Right renal cortex interstitium (tissue), 3 donors: ENCODE measurements around the gene TRPM3. TPM values are rescaled to one million over a fixed set of nuclear protein-coding genes. Genes with fewer than 3 reads are reported as not detected.

Experiments
- DNase-seq, 3 donors: peaks; one replicate each; pipeline ENCODE4 v3.0.0-alpha.2; 2013; ENCODE audit warnings: low read depth in 3 of 3, low spot score in 2 of 3
- polyA plus RNA-seq, 3 donors: library from polyadenylated mRNA; unstranded; fragments of 120-200 nt; gene quantifications; one replicate each; pipeline ENCODE4 v1.2.1, GENCODE V29; 2013; ENCODE audit not compliant: insufficient read length in 3 of 3

Gene TRPM3
- polyA plus RNA-seq, 3 donors: 13.0 to 16.3 (median 15.9) TPM

DNA sequence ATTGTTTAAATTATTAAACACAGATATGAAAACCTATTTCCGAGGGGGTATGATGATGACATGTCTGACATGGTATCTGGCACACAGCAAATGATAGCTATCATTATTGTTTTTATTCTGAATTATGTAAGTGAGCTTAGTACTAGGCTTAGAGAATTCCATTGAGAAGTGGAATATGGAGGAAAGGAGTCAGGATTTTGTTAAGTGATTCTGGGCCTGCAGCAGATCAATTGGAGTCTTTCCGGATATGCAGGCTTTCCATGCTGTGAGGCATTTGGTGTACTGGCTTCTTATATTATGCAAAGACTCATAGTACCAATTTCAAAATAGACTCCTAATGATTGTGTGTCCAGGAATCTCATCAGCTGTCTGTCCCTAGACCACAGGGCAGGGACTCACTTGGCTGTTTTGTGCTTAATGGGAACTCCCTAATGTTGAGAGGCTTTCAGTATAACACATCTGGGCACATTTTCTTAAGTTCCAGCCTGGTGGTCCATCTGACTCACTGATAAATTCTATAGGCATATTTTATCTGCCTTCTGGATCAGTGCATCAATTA, 527.0 kb downstream of the TRPM3 start:
- no peak for DNase-seq

DNA sequence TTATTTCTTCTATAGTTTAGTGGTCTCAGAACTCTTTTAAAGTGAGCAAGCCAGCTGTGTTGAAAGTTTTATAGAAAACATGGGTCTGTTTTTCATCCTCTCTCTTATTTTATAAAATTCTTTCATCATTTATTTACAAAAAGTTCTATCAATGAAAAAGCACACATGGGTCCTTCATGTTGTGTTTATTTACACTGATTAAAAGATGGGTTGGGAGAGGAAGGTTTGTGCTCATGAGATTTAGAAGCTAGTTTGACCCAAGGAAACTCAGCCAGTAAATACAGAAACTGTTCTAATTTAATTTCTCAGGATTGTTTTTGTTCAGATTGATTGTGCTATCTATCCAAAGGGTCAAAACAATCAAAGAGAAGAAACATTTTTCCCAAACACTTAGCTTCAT, 528.2 kb downstream of the TRPM3 start:
- no peak for DNase-seq

DNA sequence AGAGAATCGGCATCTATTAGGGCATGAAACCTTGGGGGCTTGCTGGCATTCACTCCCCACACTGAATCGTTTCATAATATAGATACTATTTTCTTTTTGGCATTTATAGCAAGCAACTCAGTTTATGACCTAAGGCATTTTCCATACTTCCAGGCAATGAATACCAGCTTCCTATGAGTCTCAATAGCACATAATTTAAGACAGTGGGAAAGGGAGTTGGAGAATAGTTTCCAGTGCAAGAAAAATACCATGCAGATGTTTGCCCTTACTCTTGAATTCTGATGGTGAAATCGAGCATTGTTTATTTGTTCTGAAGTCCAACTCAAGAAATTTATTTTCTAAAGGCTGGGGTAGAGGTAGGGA, 531.1 kb downstream of the TRPM3 start:
- no peak for DNase-seq

DNA sequence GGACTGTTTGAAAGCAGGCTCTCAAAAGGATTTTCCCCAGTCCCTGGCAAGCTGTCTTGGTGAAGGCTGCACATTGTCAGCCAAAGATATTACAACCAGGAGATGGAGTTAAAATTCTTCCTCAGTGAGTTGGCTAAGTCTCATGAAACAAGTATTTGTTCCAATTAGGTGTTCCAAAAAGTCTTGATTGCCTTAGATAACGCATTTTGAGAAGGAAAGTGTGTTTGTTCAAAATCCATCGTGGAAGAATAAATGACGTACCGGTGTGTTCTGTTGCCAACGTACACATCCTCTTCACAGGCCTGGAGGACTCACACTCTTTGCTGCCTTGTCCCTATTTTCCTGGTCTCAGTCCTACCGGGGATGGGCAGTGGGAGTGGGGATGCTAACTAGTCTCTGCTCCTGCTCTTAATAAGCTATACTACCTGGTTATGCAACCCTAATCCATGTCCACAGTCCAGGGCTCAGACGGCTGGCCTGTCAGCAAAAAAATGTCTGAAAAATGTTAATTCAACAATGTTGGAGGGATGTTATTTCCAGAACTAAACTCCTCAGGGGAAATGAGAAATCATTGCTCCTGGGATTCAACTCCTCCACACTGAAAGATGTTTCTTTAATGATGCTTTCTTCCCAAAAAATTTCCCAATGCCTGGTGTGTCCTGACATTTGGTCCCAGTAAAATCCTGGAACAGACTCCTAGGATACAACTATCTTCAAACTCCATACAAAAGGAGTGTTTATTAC, 531.7 kb downstream of the TRPM3 start:
- no peak for DNase-seq

DNA sequence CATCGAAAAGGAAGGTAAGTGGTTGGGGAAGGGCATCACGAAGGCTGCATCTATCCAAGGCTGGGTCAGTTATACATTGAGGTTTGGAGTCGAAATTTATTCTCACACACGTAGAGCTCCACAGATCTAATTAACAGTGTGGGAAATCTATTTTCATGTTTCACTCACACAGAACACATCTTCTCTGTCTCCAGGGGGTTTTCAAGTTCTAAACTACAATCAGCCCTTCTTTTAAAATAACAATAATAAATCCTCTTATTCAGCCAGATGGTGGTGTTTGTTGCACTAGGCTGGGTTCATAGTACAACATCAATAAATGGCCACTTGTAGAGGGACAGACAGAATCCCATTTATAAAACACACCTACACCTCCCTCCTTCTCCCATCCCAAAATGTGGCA, 532.4 kb downstream of the TRPM3 start:
- no peak for DNase-seq

DNA sequence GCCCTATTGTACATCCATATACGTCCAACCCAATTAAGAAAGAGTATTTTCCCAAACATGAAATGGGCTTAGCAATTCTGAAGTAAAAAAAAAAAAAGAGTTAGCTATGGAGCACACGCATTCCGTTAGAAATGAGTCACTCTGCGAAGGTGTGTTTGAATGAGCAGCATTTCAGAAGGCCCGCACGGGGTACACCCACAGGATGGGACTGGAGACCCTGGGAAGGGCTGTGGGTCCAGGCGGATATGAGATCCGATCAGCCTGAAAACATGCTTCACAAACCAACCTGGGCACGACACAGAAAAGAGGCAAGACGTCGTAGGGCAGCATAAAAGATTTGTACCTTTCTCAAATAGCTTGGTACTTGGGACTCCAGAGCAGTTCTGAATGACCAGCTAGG, 533.0 kb downstream of the TRPM3 start:
- no peak for DNase-seq

DNA sequence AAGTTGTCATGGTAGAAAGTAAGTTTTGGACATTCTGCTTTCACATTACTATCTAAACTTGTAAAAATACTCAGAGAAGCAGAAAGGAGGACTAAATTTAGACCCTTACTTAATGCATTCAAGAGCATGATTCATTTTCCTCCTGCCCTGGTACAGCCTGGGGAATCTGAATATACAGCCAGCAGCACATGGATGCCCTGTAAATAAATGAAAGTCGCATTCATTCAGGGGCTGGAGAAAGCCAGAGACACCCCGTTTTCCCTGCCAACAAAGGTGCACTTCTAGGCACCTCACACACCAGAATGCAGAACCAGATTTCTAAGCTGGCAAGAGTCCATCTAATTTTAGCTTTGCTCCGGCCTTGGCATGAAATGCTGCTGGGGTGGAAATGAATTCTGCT, 534.2 kb downstream of the TRPM3 start:
- no peak for DNase-seq

DNA sequence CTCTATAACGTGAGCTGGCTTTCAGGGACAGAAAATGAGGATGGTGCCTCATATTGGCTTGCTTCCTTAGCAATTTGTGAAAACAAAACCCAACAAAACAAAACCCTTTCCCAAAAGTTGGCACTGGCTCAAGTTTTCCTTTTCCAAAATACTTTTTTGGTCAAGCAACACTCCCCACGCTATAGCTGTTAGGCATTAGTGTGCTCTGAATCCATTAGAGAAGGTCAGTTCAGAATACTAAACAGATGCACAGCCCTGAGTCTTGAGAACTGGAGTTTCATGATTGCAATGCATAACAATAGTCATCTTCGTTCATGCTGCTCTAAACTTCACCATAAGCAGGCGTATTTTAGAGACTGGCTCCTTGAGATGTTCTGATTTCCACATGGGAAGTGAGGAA, 534.9 kb downstream of the TRPM3 start:
- DNase-seq: no peak

DNA sequence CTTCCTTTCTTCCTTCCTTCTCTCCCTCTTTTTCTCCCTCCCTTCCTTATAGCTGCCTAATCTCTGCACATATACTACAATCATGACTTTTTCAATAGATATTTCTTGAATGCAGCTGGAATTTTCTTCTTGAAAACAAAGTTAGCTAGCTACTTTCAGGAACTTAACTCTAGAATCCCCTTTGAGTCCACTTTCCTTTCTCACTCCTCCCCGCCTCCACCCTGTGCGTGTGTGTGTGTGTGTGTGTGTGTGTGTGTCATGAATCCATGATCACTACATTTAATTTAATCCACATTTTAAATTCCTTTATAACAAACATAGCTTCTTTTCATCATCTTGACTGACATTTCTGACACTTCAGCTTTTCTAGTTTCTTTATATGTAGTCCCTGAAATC, 539.5 kb downstream of the TRPM3 start:
- no peak for DNase-seq

DNA sequence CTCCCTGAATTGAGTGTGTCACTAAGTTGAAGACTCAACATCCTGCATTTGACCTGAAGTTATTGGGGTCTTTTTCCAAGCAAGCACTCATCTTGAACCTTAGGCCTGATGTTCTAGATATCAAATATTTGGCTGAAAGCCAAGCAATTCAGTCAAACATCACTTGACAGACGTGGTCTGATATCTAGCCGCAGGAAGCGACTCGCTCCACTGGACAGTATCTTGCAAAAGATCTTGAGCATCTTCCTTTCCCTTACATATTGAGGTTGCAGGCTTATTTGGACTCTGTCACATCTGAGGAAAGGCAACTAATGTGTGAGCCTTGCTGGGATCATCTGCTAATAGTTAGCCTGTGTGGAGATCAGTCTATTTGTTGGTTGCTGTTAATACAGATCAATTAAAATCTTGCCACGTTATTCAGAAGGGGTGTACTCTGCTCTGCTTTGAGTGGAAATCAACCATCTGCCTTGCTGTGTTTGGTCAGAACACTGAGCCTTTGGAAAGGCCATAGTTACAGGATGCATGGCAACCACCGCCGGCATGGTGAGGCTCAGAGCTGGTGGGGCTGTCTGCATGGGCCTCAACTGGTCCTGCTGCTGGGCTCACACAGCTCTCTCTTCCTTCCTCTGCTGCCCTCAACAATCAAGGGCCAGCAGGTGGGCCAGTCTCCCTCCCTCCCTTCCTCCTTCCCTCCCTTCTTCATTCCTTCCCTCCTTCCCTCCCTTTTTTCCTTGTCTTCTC, 540.0 kb downstream of the TRPM3 start:
- no peak for DNase-seq

DNA sequence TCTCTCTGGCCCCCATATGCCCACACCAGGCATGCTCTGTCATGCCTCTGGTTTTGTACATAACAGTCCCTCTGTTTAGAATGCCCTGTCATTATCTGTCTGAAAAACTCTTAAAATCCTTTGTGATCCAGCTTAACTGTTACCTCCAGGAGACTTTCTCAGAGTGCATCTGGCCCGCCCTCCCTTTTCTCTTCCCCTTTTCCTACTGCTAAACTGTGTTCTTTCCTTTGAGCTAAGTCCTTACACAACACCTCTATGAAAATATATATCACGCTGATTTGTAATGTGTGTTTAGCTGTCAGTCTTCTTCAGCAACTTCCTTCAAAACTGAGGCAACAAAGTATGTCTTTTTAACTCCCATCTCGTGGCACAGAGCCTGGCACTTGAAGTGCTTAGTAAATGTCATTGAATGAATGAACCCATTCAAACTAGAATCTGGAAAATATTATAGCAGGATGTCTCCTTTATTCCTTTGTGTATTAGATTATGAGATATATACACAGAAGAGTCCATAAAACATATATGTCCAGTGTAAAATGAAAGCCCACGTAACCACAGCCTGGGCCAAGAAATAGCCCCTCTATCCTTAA, 540.7 kb downstream of the TRPM3 start:
- DNase-seq: no peak

DNA sequence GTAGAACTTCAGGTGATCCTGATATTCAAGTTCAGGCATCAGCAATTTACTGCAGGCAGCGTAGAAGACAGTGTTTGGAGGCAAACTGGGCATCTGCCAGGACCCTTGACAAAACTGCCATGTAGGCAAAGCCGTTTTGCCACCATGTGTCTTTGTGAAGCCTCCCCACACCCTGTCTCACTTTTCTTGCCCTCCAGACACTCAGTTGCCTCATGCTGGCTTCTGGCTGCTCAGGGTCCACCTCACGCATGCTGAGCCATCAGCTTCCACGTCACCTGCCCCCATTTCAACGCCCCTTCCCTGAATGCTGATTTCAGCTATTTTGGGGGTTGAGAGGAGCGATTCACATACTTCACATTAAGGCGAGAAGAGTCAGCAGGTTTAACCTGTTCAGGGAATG, 541.7 kb downstream of the TRPM3 start:
- DNase-seq: no peak

DNA sequence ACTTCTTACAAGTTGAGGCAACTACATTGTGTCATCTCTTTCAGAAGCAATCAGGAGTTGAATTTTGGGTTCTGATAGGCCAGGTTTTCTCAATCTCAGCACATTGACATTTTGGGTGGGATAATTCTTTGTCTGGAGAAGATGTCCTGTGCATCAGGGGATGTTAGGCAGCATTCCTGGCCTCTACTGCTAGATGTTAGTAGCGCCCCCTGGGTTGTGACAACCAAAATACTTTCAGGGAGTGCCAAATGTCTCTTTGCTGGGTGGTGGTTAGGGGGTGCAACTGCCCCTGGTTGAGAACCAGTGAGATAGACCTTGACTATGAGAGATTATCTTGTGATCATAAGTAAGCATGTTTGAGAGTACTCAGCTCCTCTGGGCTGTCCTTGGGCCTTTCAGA, 542.7 kb downstream of the TRPM3 start:
- DNase-seq: no peak

DNA sequence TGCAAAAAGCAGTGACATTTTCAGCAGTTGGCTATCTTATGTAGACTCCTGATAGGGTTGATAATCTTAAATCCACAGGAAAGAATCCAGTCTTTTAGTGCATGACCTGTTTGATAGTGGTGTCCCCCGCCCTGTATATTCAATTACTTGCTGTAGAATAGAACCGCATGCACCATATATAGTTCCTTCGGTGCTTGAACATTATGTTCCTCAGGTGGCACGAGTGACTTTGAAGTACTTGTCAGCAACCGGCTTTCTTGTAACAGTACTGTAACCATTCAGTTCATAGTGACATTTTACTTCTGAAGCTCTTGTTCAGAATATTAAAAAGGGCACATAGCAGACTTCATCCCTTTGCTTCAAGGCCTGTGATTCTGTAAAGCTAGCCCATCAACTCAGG, 543.8 kb downstream of the TRPM3 start:
- DNase-seq: no peak

DNA sequence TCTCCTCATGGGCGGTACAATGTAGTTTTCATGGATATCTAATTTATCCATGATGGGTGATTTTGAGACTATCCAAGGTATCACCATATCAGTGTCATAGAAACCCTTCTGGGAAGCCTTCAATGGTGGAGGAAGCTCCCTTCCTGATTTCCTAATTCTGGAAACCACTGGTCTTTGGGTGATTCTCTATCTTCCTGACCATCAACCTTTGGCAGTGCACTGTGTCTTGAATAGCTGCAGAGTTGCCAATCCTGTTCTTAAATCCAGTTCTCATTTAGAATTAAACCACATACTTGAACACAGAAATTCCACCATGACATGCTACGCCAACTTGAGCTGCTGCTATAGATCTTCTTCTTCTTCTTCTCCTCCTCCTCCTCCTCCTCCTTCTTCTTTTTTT, 545.3 kb downstream of the TRPM3 start:
- DNase-seq: no peak

DNA sequence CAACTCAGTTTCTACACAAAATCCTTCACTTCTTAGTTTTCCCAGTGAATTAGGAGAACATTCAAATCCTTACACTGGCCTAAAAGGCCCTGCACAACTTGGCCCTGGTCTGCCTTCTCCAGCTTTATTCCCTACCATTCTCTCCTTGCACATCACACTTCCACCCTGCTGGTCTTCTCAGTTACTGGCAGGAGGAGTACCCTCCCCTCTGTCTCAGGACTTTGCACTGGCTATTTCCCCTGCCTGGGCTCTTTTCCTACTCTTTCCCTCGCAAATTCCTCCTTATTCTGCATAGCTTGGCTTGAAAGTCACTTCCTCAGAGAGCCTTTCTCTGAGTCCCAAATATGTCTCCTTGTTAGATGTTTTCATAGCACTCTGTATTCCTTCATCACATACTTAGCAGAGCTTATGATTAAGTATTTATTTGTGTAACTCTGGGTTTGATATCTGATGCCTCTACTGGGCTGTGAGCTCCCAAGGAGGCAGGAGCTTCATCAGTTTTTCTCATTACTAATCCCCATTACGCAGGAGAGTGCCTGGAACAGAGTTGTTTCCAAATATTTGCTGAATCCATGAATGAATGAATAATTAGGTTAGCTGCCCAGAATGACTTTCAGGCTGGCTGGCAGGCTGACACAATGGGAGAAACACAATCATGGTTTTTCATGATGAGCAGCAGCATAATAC, 547.1 kb downstream of the TRPM3 start:
- no peak for DNase-seq

DNA sequence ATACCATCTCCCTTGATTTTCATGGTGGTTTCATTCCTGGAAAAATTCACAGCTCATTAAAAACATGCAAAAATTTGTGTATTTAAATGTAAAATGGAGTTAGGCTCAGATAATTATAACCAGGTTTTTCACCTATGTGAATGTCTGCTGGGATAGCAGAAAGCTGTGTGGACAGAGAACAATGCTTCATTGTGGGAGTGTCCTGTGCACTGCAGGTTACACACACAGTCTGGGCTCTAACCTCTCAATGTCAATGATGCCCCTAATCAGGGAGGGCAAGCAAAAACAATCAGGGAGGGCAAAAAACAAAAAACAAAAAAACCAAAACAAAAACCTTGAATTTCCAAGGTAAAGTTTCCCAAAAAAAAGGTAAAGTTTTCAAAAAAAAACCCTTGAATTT, 548.1 kb downstream of the TRPM3 start:
- no peak for DNase-seq

DNA sequence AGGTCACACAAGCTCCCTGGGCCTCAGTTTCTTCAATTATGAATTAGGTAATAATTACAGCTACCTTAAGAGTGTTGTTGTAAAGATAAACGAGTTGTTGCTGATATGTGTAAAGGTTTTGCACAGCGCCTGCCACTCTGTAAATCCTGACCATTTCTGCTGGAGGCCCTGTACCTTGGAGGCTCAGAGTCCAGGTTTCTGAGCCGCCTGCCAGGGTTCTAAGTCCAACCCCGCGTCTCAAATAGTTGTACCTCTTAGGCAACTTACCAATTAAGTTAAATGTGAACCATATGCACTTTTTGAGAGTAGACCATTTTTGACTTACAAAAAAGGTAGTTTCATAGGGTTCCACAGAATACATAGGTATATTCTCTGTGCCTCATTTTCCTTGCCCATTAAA, 550.2 kb downstream of the TRPM3 start:
- no peak for DNase-seq

DNA sequence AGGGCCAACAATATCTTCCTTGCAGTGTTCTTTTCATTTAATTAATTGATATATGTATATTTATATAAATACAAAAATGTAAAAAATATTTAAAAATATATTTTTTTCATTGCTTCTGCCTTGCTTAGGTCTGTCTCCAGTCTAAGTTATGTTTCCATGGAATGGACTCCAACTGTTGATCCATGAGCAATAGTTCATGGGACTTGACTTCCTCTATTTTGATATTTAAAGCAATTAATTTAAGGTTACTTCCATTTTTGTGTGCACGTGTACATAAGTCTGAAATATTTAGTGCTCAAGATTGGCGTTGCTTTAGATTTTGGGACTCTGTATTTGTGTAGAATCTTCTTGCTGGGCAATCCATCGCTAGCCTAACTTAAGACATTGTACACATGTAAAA, 551.6 kb downstream of the TRPM3 start:
- DNase-seq: no peak

DNA sequence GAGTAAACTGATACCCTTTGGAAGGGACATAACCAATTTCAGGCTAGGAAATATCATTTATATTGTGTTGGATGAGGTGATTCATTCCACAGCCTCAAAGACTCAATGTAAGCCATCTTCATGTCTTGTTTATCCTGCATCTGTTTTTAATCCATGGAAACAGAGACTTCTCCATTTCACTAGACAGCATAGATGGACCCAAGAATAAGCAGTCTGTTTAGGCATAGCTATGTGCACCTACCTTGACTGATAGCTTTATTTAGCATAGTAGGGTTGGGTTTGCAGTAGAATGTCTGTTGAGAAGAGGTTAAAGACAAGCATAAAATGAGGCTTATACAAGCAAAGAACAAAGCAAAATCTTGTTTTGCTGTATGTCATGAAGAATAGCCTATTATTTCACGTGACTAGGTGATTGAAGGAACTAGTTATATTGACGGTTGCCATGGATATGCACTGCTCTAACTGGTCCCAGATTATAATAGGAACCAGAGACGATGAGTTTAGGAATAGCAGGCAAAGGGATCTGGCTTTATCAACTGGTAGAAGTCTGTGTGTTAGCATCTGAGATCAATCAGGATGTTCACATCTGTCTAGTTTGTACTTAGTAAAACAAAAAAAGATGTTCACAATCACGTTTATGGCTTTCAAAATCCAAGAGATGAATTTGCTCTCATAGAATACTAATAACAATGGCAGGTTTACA, 552.2 kb downstream of the TRPM3 start:
- DNase-seq: no peak

DNA sequence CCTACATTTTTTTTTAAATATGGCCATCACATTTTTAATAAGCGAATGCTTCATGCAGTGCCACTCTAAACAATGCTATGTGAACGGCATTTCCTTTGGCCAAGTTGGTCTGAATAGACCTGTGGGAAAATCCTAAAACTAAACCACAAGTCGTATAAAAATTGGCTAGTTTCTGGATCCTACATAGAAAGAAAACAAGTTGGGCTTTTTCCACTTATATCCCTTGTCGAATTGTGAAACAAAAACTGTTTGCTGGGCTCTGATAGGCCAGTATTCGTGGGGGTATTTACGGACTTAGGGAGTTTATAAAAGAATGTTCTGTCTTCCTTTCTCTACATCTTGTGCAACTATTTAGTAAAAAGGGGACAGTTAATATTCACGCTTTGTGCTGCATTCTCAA, 553.9 kb downstream of the TRPM3 start:
- DNase-seq: no peak
